ENCODE data around the gene DES.
A peak's percentile ranks its signal among the peaks of the same experiment; 100 is the strongest.

DES gene

GRCh38 chr2:219444566-219445091 lies 26.5 kb downstream of the DES start:
- TF ChIP-seq CTCF (IDR thresholded peaks at IDR 0.05; ENCODE audit: low read length, missing control alignments): no peak
- no peak overlapping the region for H3K4me3 ChIP-seq (replicated peaks; ENCODE audit: low read depth, low read length)
- DNase-seq (ENCODE audit: low read depth): no peak

GRCh38 chr2:219445220-219445640 lies 27.1 kb downstream of the DES start:
- no peak overlapping the region for H3K4me3 ChIP-seq (replicated peaks; ENCODE audit: low read depth, low read length)
- no peak for DNase-seq (ENCODE audit: low read depth)
- no peak for TF ChIP-seq CTCF (IDR thresholded peaks at IDR 0.05; ENCODE audit: low read length, missing control alignments)

- DNase-seq (ENCODE audit: low read depth): peak; percentile 72
- no peak for TF ChIP-seq CTCF (IDR thresholded peaks at IDR 0.05; ENCODE audit: low read length, missing control alignments)
- no peak overlapping the region for H3K4me3 ChIP-seq (replicated peaks; ENCODE audit: low read depth, low read length)
Observed at GRCh38 chr2:219446101-219446504, 27.9 kb downstream of the DES start.

GRCh38 chr2:219446689-219447088 lies 28.5 kb downstream of the DES start:
- no peak for DNase-seq (ENCODE audit: low read depth)
- no peak overlapping the region for H3K4me3 ChIP-seq (replicated peaks; ENCODE audit: low read depth, low read length)
- no peak for TF ChIP-seq CTCF (IDR thresholded peaks at IDR 0.05; ENCODE audit: low read length, missing control alignments)

GRCh38 chr2:219447242-219448098 lies 29.3 kb downstream of the DES start:
- TF ChIP-seq CTCF (IDR thresholded peaks at IDR 0.05; ENCODE audit: low read length, missing control alignments): no peak
- no peak overlapping the region for H3K4me3 ChIP-seq (replicated peaks; ENCODE audit: low read depth, low read length)
- no peak for DNase-seq (ENCODE audit: low read depth)

- no peak for DNase-seq (ENCODE audit: low read depth)
- TF ChIP-seq CTCF (IDR thresholded peaks at IDR 0.05; ENCODE audit: low read length, missing control alignments): no peak
- H3K4me3 ChIP-seq (replicated peaks; ENCODE audit: low read depth, low read length): no peak overlapping the region
Observed at GRCh38 chr2:219448099-219448775, 30.1 kb downstream of the DES start.

Data from fibroblast of pulmonary artery (primary cell).